ENCODE data around the gene EFCAB11. TPM values are rescaled to one million over a fixed set of nuclear protein-coding genes. Genes with fewer than 3 reads are reported as not detected.

EFCAB11 gene
- total and polyA plus RNA-seq, 2 experiments from 2014 or later: 7.7 to 24.6 TPM

DNA sequence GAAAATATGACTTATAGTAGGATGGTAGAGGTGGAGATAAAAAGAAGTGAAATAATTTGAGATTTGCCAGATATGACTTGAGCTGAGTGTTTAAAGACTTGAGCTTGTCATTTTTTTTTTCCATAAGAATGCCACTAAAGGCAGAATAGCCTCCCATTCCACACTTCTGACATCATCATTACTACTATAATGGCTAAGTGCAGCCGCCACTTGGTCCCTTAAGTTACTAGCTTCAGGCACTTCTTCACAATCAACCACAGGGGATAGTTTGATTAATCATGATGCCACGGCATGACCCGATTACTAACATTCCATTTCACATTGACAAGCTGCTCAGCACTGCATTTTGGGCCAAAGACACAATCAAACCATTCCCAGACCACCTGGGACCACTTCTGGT lies 127.9 kb downstream of the EFCAB11 start:
- ATAC-seq: no peak
- DNase-seq (ENCODE audit: low spot score): no peak
- H3K36me3 ChIP-seq (ENCODE audit: insufficient read depth): no peaks in the 10 kb centered on the region
- H3F3A ChIP-seq (replicated peaks; ENCODE audit: low read depth): no peaks in the 10 kb centered on the region
- no peak overlapping the region for H3K27ac ChIP-seq (ENCODE audit: low read depth)
- Mint-ChIP-seq H3K9me3 (peaks cover 11% of the 10 kb centered on the region; the same call in 2 of the 3 replicates), H3K27ac (no peak overlapping the region), H3K4me3 (no peak overlapping the region), H3K4me1 (0 out of 3 replicates have a peak, but pooled peaks cover 3% of the 10 kb centered on the region), H3K27me3 (ENCODE audit: insufficient read depth, low read depth, poor library complexity) (peaks cover 2% of the 10 kb centered on the region), H3K36me3 (ENCODE audit: low read depth) (peaks cover 16% of the 10 kb centered on the region)
- H3K79me2 ChIP-seq (replicated peaks; ENCODE audit: insufficient read depth): no peaks in the 10 kb centered on the region
- no peak overlapping the region for H3K4me2 ChIP-seq
- H4K20me1 ChIP-seq (replicated peaks; ENCODE audit: insufficient read depth): no peaks in the 10 kb centered on the region
- no peak overlapping the region for H3K4me3 ChIP-seq
- no peaks in the 10 kb centered on the region for H3K9me2 ChIP-seq (ENCODE audit: insufficient read depth)
- H2AFZ ChIP-seq: no peak overlapping the region
- no peak for TF ChIP-seq JUNB (IDR thresholded peaks at IDR 0.05; ENCODE audit: unreplicated experiment)
- TF ChIP-seq, protein P1, sequence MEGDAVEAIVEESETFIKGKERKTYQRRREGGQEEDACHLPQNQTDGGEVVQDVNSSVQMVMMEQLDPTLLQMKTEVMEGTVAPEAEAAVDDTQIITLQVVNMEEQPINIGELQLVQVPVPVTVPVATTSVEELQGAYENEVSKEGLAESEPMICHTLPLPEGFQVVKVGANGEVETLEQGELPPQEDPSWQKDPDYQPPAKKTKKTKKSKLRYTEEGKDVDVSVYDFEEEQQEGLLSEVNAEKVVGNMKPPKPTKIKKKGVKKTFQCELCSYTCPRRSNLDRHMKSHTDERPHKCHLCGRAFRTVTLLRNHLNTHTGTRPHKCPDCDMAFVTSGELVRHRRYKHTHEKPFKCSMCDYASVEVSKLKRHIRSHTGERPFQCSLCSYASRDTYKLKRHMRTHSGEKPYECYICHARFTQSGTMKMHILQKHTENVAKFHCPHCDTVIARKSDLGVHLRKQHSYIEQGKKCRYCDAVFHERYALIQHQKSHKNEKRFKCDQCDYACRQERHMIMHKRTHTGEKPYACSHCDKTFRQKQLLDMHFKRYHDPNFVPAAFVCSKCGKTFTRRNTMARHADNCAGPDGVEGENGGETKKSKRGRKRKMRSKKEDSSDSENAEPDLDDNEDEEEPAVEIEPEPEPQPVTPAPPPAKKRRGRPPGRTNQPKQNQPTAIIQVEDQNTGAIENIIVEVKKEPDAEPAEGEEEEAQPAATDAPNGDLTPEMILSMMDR (conservative IDR thresholded peaks at IDR 0.05; ENCODE audit: low read depth in 2 of 2): no peak
- no peak for TF ChIP-seq POLR2AphosphoS5 (IDR thresholded peaks at IDR 0.05; ENCODE audit: low read depth)
- TF ChIP-seq, protein P2, sequence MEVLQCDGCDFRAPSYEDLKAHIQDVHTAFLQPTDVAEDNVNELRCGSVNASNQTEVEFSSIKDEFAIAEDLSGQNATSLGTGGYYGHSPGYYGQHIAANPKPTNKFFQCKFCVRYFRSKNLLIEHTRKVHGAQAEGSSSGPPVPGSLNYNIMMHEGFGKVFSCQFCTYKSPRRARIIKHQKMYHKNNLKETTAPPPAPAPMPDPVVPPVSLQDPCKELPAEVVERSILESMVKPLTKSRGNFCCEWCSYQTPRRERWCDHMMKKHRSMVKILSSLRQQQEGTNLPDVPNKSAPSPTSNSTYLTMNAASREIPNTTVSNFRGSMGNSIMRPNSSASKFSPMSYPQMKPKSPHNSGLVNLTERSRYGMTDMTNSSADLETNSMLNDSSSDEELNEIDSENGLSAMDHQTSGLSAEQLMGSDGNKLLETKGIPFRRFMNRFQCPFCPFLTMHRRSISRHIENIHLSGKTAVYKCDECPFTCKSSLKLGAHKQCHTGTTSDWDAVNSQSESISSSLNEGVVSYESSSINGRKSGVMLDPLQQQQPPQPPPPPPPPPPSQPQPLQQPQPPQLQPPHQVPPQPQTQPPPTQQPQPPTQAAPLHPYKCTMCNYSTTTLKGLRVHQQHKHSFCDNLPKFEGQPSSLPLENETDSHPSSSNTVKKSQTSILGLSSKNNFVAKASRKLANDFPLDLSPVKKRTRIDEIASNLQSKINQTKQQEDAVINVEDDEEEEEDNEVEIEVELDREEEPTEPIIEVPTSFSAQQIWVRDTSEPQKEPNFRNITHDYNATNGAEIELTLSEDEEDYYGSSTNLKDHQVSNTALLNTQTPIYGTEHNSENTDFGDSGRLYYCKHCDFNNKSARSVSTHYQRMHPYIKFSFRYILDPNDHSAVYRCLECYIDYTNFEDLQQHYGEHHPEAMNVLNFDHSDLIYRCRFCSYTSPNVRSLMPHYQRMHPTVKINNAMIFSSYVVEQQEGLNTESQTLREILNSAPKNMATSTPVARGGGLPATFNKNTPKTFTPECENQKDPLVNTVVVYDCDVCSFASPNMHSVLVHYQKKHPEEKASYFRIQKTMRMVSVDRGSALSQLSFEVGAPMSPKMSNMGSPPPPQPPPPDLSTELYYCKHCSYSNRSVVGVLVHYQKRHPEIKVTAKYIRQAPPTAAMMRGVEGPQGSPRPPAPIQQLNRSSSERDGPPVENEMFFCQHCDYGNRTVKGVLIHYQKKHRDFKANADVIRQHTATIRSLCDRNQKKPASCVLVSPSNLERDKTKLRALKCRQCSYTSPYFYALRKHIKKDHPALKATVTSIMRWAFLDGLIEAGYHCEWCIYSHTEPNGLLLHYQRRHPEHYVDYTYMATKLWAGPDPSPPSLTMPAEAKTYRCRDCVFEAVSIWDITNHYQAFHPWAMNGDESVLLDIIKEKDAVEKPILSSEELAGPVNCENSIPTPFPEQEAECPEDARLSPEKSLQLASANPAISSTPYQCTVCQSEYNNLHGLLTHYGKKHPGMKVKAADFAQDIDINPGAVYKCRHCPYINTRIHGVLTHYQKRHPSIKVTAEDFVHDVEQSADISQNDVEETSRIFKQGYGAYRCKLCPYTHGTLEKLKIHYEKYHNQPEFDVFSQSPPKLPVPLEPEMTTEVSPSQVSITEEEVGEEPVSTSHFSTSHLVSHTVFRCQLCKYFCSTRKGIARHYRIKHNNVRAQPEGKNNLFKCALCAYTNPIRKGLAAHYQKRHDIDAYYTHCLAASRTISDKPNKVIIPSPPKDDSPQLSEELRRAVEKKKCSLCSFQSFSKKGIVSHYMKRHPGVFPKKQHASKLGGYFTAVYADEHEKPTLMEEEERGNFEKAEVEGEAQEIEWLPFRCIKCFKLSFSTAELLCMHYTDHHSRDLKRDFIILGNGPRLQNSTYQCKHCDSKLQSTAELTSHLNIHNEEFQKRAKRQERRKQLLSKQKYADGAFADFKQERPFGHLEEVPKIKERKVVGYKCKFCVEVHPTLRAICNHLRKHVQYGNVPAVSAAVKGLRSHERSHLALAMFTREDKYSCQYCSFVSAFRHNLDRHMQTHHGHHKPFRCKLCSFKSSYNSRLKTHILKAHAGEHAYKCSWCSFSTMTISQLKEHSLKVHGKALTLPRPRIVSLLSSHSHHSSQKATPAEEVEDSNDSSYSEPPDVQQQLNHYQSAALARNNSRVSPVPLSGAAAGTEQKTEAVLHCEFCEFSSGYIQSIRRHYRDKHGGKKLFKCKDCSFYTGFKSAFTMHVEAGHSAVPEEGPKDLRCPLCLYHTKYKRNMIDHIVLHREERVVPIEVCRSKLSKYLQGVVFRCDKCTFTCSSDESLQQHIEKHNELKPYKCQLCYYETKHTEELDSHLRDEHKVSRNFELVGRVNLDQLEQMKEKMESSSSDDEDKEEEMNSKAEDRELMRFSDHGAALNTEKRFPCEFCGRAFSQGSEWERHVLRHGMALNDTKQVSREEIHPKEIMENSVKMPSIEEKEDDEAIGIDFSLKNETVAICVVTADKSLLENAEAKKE (CRISPR knock-in tag; IDR thresholded peaks at IDR 0.05): no peak
- TF ChIP-seq ZNF331 (CRISPR knock-in tag; IDR thresholded peaks at IDR 0.05; ENCODE audit: low read depth): no peak
- TF ChIP-seq EZH2phosphoT487 (IDR thresholded peaks at IDR 0.05; ENCODE audit: unreplicated experiment): no peak
- TF ChIP-seq ZNF114 (CRISPR knock-in tag; IDR thresholded peaks at IDR 0.05): no peak
- TF ChIP-seq EZH2 (IDR thresholded peaks at IDR 0.05; ENCODE audit: low read depth, unreplicated experiment): no peak
- TF ChIP-seq CREB1 (CRISPR knock-in tag; IDR thresholded peaks at IDR 0.05; ENCODE audit: low read depth): no peak
- TF ChIP-seq, protein P3, sequence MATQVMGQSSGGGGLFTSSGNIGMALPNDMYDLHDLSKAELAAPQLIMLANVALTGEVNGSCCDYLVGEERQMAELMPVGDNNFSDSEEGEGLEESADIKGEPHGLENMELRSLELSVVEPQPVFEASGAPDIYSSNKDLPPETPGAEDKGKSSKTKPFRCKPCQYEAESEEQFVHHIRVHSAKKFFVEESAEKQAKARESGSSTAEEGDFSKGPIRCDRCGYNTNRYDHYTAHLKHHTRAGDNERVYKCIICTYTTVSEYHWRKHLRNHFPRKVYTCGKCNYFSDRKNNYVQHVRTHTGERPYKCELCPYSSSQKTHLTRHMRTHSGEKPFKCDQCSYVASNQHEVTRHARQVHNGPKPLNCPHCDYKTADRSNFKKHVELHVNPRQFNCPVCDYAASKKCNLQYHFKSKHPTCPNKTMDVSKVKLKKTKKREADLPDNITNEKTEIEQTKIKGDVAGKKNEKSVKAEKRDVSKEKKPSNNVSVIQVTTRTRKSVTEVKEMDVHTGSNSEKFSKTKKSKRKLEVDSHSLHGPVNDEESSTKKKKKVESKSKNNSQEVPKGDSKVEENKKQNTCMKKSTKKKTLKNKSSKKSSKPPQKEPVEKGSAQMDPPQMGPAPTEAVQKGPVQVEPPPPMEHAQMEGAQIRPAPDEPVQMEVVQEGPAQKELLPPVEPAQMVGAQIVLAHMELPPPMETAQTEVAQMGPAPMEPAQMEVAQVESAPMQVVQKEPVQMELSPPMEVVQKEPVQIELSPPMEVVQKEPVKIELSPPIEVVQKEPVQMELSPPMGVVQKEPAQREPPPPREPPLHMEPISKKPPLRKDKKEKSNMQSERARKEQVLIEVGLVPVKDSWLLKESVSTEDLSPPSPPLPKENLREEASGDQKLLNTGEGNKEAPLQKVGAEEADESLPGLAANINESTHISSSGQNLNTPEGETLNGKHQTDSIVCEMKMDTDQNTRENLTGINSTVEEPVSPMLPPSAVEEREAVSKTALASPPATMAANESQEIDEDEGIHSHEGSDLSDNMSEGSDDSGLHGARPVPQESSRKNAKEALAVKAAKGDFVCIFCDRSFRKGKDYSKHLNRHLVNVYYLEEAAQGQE (IDR thresholded peaks at IDR 0.05; ENCODE audit: unreplicated experiment): no peak
- TF ChIP-seq, protein P4, sequence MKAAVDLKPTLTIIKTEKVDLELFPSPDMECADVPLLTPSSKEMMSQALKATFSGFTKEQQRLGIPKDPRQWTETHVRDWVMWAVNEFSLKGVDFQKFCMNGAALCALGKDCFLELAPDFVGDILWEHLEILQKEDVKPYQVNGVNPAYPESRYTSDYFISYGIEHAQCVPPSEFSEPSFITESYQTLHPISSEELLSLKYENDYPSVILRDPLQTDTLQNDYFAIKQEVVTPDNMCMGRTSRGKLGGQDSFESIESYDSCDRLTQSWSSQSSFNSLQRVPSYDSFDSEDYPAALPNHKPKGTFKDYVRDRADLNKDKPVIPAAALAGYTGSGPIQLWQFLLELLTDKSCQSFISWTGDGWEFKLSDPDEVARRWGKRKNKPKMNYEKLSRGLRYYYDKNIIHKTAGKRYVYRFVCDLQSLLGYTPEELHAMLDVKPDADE (IDR thresholded peaks at IDR 0.05): no peak
- no peak for TF ChIP-seq NANOG (IDR thresholded peaks at IDR 0.05; ENCODE audit: borderline replicate concordance)
- no peak for TF ChIP-seq STAT1 (IDR thresholded peaks at IDR 0.05; ENCODE audit: unreplicated experiment)
- H3K27me3 ChIP-seq (ENCODE audit: insufficient read depth): no peaks in the 10 kb centered on the region
- no peaks in the 10 kb centered on the region; the same call in 1 of the 2 replicates for H3K4me1 ChIP-seq (ENCODE audit: insufficient read depth)

Data from GM23338 (cell line).